Endothelial cell of umbilical vein (primary cell): ENCODE measurements around the gene RECK. TPM values are rescaled to one million over a fixed set of nuclear protein-coding genes. Genes with fewer than 3 reads are reported as not detected.

Experiments
- BruUV-seq: library from RNA; stranded (reverse); fragments of 400-500 nt; replicated peaks from 2 replicates; lab custom pipeline; 2021; lab: Mats Ljungman, UMichigan
- CTCF ChIA-PET: fragments of 300-600, 350-600 bp; sonication (Branson Sonifier 250); formaldehyde crosslinking; loops from one replicate; lab custom pipeline; 2021; ENCODE audit warnings: antibody characterized with exemption, inconsistent platforms; lab: Charles Lee
- POLR2A ChIA-PET: fragments of 300-600, 350-600 bp; sonication (Branson Sonifier 250); formaldehyde crosslinking; loops from one replicate; lab custom pipeline; 2021; ENCODE audit warnings: antibody characterized with exemption, inconsistent platforms; lab: Charles Lee
- DNase-seq: peaks from one replicate; pipeline ENCODE4 v3.0.0-alpha.2; 2011; ENCODE audit warnings: low read depth, low spot score
- FAIRE-seq: peaks from 2 replicates; lab custom pipeline; 2011; peaks lifted over from hg19 to GRCh38; lab: Jason Lieb, UNC
- H2AFZ ChIP-seq: 2 replicates; pipeline ENCODE4 v1.6.0; 2012; ENCODE audit warnings: low read depth, low read length, control low read depth, inconsistent platforms
- H3K27ac ChIP-seq: 2 replicates; pipeline ENCODE4 v1.5.1; 2011; ENCODE audit warnings: low read depth, mild to moderate bottlenecking, control low read depth, low read length, moderate library complexity; ENCODE audit not compliant: insufficient read depth
- H3K27me3 ChIP-seq, 2 experiments: 2 replicates each; pipeline versions ENCODE4 v1.6.0 to v1.6.1; 2011; ENCODE audit warnings: low read length in 2 of 2, mixed read lengths in 1 of 2; ENCODE audit not compliant: control insufficient read depth in 2 of 2, insufficient read depth in 2 of 2
- H3K36me3 ChIP-seq, 2 experiments: 2 replicates in 1 of 2; 3 replicates in 1 of 2; pipeline ENCODE4 v1.5.1; 2011; ENCODE audit warnings: low read length in 2 of 2, mild to moderate bottlenecking in 1 of 2, moderate library complexity in 1 of 2; ENCODE audit not compliant: control insufficient read depth in 2 of 2, insufficient read depth in 2 of 2; ENCODE audit errors: extremely low read depth in 1 of 2
- H3K4me1 ChIP-seq: 3 replicates; pipeline ENCODE4 v1.5.1; 2011; ENCODE audit warnings: mild to moderate bottlenecking, low read length; ENCODE audit not compliant: control insufficient read depth, insufficient read depth; ENCODE audit errors: extremely low read depth
- H3K4me2 ChIP-seq: 2 replicates; pipeline ENCODE4 v1.6.1; 2011; ENCODE audit warnings: low read length, control low read depth, mixed read lengths; ENCODE audit not compliant: insufficient read depth
- H3K4me3 ChIP-seq, 3 experiments: fragments of 200-600 bp in 1 of 3; sonication (generic), shearing (Covaris generic) in 1 of 3; replicated peaks in 1 of 3; 2 replicates each; pipeline ENCODE4 v1.5.1; 2011 to 2016; ENCODE audit warnings: control low read depth in 3 of 3, low read length in 3 of 3, mild to moderate bottlenecking in 2 of 3, inconsistent platforms in 1 of 3, low read depth in 1 of 3, moderate library complexity in 1 of 3; ENCODE audit not compliant: insufficient read depth in 1 of 3
- H3K79me2 ChIP-seq: 2 replicates; pipeline ENCODE4 v1.6.0; 2012; ENCODE audit warnings: low read length, inconsistent platforms; ENCODE audit not compliant: control insufficient read depth, insufficient read depth
- H3K9ac ChIP-seq: replicated peaks from 2 replicates; pipeline ENCODE3; 2011; ENCODE audit warnings: low read length, control low read depth; ENCODE audit not compliant: insufficient read depth; ENCODE audit errors: extremely low read depth
- H3K9me1 ChIP-seq: replicated peaks from 3 replicates; pipeline ENCODE4 v1.6.0; 2011; ENCODE audit warnings: mild to moderate bottlenecking, low read length; ENCODE audit not compliant: control insufficient read depth, insufficient read depth; ENCODE audit errors: extremely low read depth
- H3K9me3 ChIP-seq: replicated peaks from 2 replicates; pipeline ENCODE4 v1.5.1; 2012; ENCODE audit warnings: low read length, inconsistent platforms; ENCODE audit not compliant: control insufficient read depth, insufficient read depth
- H4K20me1 ChIP-seq: replicated peaks from 2 replicates; pipeline ENCODE3; 2011; ENCODE audit warnings: mild to moderate bottlenecking, low read length; ENCODE audit not compliant: control insufficient read depth, insufficient read depth; ENCODE audit errors: extremely low read depth
- CTCF ChIP-seq, 2 donors: IDR thresholded peaks; 1 replicate in 1 of 2; 2 replicates in 1 of 2; pipeline ENCODE4 v1.5.1; 2011; ENCODE audit warnings: low read length in 2 of 2, mild to moderate bottlenecking in 2 of 2, moderate library complexity in 2 of 2, control low read depth in 1 of 2, inconsistent platforms in 1 of 2, low read depth in 1 of 2; ENCODE audit not compliant: insufficient read depth in 1 of 2; ENCODE audit errors: extremely low read depth in 1 of 2
- EZH2 ChIP-seq: IDR thresholded peaks from 2 replicates; pipeline ENCODE4 v1.6.1; 2012; ENCODE audit warnings: borderline replicate concordance, low read depth, mild to moderate bottlenecking, moderate library complexity, low read length, inconsistent platforms; ENCODE audit not compliant: severe bottlenecking
- FOS ChIP-seq: IDR thresholded peaks from 2 replicates; pipeline ENCODE4 v1.6.1; 2011; ENCODE audit warnings: mild to moderate bottlenecking, low read length, moderate library complexity, borderline replicate concordance; ENCODE audit not compliant: insufficient read depth
- GATA2 ChIP-seq: IDR thresholded peaks from 2 replicates; pipeline ENCODE4 v1.7.0; 2011; ENCODE audit warnings: low read depth, mild to moderate bottlenecking, moderate library complexity, mixed read lengths, low read length; ENCODE audit not compliant: insufficient read length, insufficient read depth
- JUN ChIP-seq: IDR thresholded peaks from 2 replicates; pipeline ENCODE4 v1.6.1; 2011; ENCODE audit warnings: borderline replicate concordance, low read depth; ENCODE audit not compliant: insufficient read length, insufficient read depth
- MAX ChIP-seq: IDR thresholded peaks from 2 replicates; pipeline ENCODE4 v1.6.1; 2011; ENCODE audit not compliant: insufficient read depth, insufficient read length
- MYC ChIP-seq: IDR thresholded peaks from one replicate; pipeline ENCODE4 v1.6.1; 2011; ENCODE audit warnings: mild to moderate bottlenecking, low read depth, low read length
- POLR2A ChIP-seq: IDR thresholded peaks from 2 replicates; pipeline ENCODE4 v1.6.1; 2012; ENCODE audit warnings: low read depth, mild to moderate bottlenecking, control low read depth, low read length
- POLR2AphosphoS5 ChIP-seq: IDR thresholded peaks from 2 replicates; pipeline ENCODE4 v1.6.1; 2012; ENCODE audit warnings: low read depth, mild to moderate bottlenecking, control low read depth, low read length, moderate library complexity; ENCODE audit not compliant: insufficient read depth
- dilution Hi-C: fragments of 300-500 bp; cut with MboI; formaldehyde crosslinking; loops from one replicate; pipeline ENCODE4 v1.15.0; 2019; ENCODE audit warnings: low sequenced_read_pairs; ENCODE audit not compliant: extremely low pct_ligation_motif_present
- intact Hi-C: fragments of 100-400 bp; cut with micrococcal nuclease; formaldehyde crosslinking; loops from one replicate; pipeline ENCODE4 v1.10.0; 2022
- polyA plus RNA-seq, 4 experiments: library from polyadenylated mRNA; depleted of rRNA in 3 of 4; stranded (reverse) in 3 of 4; unstranded in 1 of 4; fragments of >200 nt; gene quantifications; 2 replicates each; pipeline versions ENCODE4 v1.2.1 to v1.2.3, GENCODE V29; 2011 to 2012; ENCODE audit warnings: missing spikeins in 1 of 4
- total RNA-seq: library from RNA; stranded (reverse); gene quantifications from 2 replicates; pipeline ENCODE4 v1.2.3, GENCODE V29; 2021

Gene RECK
- total and polyA plus RNA-seq, 2 donors (not counting 3 experiments of a cell fraction or from before 2014, with no cell fraction given) = 12.0 to 14.1 TPM

DNA sequence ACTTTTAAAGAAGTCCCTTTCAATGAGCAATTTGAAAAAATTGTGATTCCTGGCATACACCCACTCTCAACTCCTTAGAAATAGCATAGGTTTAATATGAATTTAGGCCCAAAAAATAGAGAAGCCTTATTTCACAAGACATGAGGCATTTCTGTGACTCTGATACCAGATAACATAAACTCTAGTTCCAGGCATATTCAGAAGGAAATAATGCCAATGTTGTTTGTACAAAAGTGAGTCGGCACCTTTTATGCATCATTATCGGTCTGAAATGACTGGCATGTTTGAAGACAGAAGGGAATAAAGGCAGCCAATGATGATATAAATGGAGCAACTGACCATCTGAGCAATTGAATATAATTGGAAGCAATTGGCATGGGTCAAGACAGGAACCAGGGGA is 19.4 kb upstream of the RECK start:
- no peak overlapping the region for H3K4me2 ChIP-seq
- no peaks in the 10 kb centered on the region for H3K9me1 ChIP-seq
- no peaks in the 10 kb centered on the region for H3K36me3 ChIP-seq
- no peaks in the 10 kb centered on the region for H3K27me3 ChIP-seq
- H4K20me1 ChIP-seq = no peaks in the 10 kb centered on the region
- H3K9me3 ChIP-seq = no peaks in the 10 kb centered on the region
- TF ChIP-seq CTCF (IDR thresholded peaks at IDR 0.05; ENCODE audit: extremely low read depth in 1 of 2, insufficient read depth in 1 of 2, low read depth in 1 of 2, low read length in 2 of 2) (no peak), POLR2AphosphoS5 (no peak), GATA2 (no peak), EZH2 (no peak), POLR2A (no peak), JUN (no peak), MYC (no peak), MAX (no peak), FOS (no peak)
- H3K9ac ChIP-seq = no peak overlapping the region
- no TSS peak for BruUV-seq
- FAIRE-seq = no peak
- no peak overlapping the region for H3K27ac ChIP-seq
- DNase-seq = no peak
- CTCF ChIA-PET = no interaction called here
- H2AFZ ChIP-seq = no peak overlapping the region
- no peaks in the 10 kb centered on the region for H3K4me1 ChIP-seq
- POLR2A ChIA-PET = no interaction called here
- dilution Hi-C loops (no loop called here), intact Hi-C loops (no loop called here)
- no peak overlapping the region for H3K4me3 ChIP-seq
- H3K79me2 ChIP-seq = no peaks in the 10 kb centered on the region
